Fibroblast of pulmonary artery (primary cell): Measurements from ENCODE around the gene LRRC8E.

Source experiments
- DNase-seq: peaks from one replicate; pipeline ENCODE4 v3.0.0-alpha.2; 2010; ENCODE audit warnings: low read depth
- H3K4me3 ChIP-seq: replicated peaks from 2 replicates; pipeline ENCODE4 v1.5.1; 2011; ENCODE audit warnings: low read depth, mild to moderate bottlenecking, control low read depth, low read length, moderate library complexity
- CTCF ChIP-seq: IDR thresholded peaks from 2 replicates; pipeline ENCODE4 v1.5.1; 2011; ENCODE audit warnings: mild to moderate bottlenecking, control low read depth, low read length, inconsistent platforms; ENCODE audit errors: missing control alignments

LRRC8E gene

GRCh38 chr19:7872306-7873204, 15.8 kb upstream of the LRRC8E start:
- no peak for TF ChIP-seq CTCF
- no peak for DNase-seq
- H3K4me3 ChIP-seq, result no peak overlapping the region

GRCh38 chr19:7873304-7874075, 14.8 kb upstream of the LRRC8E start:
- no peak overlapping the region for H3K4me3 ChIP-seq
- no peak for TF ChIP-seq CTCF
- no peak for DNase-seq

GRCh38 chr19:7874076-7874896, 14.0 kb upstream of the LRRC8E start, which contains the start of gene PRR36:
Gene PRR36 (minus strand): TSS chr19:7874390. CDS start chr19:7873689, 701 bp downstream.
- no peak for DNase-seq
- H3K4me3 ChIP-seq, result no peak within 1 kb of the TSS
- no peak for TF ChIP-seq CTCF

- no peak for DNase-seq
- H3K4me3 ChIP-seq, result no peak overlapping the region
- no peak for TF ChIP-seq CTCF
Observed at GRCh38 chr19:7874897-7875273, 13.4 kb upstream of the LRRC8E start.

GRCh38 chr19:7877249-7877836, 11.0 kb upstream of the LRRC8E start:
- no peak overlapping the region for H3K4me3 ChIP-seq
- no peak for TF ChIP-seq CTCF
- DNase-seq, result no peak

GRCh38 chr19:7879111-7879807, 9.1 kb upstream of the LRRC8E start:
- no peak for DNase-seq
- no peak overlapping the region for H3K4me3 ChIP-seq
- TF ChIP-seq CTCF, result no peak
